Measurements from ENCODE around the gene TGFBR3. TPM values are rescaled to one million over a fixed set of nuclear protein-coding genes. Genes with fewer than 3 reads are reported as not detected.
A peak's percentile ranks its signal among the peaks of the same experiment; 100 is the strongest.

TGFBR3 gene
- total RNA-seq, 1 donor from 2014 or later: 37.9 TPM

- intact Hi-C loops (cut with DNase I): no loop called here
- DNase-seq: no peak
- peak; percentile 18 for ATAC-seq (ENCODE audit: poor library complexity)
Observed at GRCh38 chr1:91757763-91758460, 128.0 kb downstream of the TGFBR3 start.

DNA sequence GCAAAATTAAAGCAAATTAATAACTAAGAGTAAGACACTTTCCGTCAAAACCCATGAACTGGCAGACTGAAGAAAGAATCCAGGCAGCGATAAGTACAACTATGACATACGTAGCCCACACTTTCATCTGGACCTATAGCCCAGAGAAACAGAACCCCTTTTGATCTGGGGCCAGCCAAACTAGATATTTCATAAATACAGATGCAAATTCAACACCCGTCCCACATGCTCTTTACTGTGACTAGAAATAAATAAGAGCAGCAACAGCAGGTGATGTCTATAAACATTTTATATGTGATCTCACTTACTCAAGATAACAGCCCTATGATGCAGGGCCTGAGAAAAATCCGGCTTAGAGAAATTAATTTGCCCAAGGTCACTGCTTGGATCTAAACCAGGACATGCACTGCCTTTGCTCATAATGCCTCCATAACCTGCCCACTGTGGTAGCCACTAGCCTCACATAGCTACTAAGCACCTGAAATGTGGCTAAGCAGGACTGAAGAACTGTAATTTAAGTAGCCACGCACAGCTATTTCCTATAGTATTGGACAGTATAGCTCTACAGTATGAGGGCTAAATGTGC, 130.2 kb downstream of the TGFBR3 start:
- ATAC-seq (ENCODE audit: poor library complexity) (no peak), DNase-seq (no peak)
- intact Hi-C loops (cut with DNase I): no loop called here

DNA sequence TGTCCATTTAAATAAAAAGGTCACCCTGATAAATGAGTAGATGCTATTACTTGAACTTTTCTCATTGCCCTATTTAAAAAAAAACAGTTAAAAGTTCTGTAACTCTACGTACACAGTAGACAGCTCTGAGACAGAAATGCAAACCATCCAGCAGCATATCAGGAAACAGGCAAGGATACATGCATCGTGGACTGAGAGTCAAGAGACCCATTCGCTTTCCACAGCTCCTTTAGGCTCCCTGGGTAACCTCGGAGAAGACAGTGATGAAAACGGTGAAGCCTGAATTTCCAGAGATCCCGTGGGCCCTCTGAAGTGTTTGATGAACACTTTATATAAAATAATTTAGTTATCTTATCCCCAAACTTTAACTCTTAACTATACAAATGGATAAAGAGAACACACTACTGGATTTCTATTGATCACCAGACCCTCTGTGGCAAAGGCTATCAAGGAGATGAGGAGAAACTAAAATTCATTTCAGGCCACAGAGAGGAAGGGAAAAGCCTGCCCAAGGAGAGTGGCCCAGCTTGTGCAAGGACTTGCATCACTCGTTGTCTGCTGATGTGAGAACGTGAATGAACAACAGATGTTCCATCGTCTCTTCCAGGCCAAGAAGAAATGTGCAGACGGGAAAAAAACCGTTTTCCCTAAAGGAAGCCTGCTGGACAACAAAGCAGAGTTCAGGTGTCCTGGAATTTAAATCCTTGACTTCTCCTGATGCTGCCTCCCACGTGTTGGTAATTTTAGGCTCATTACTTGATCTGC, 131.0 kb downstream of the TGFBR3 start:
- intact Hi-C loops (cut with DNase I): no loop called here
- DNase-seq (peak; percentile 51), ATAC-seq (ENCODE audit: poor library complexity) (peak; percentile 55)

- DNase-seq (no peak), ATAC-seq (ENCODE audit: poor library complexity) (no peak)
- intact Hi-C loops (cut with DNase I): no loop called here
Observed at GRCh38 chr1:91754348-91754747, 131.6 kb downstream of the TGFBR3 start.

- intact Hi-C loops (cut with DNase I): no loop called here
- ATAC-seq (ENCODE audit: poor library complexity) (no peak), DNase-seq (no peak)
Observed at GRCh38 chr1:91753878-91754277, 132.1 kb downstream of the TGFBR3 start.

DNA sequence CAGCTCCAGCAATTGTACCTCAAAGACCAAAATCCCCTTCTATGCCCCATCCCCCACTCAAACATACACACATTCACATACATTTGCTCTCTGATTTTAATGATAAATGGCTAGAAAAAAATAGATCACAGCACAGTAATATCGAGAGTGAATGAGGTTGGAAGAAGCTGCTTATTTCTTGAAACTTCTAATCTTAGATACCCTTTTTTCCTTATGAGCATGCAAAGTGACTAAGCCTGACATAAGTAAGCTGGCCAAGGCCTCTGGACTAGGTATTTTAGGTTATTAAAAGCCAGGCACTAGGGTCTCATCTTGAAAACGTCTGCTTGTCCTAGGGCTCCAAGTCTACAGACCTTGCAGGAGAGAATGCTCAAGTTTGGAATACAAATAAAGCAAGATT, 133.6 kb downstream of the TGFBR3 start:
- DNase-seq (no peak), ATAC-seq (ENCODE audit: poor library complexity) (no peak)
- intact Hi-C loops (cut with DNase I): no loop called here

GRCh38 chr1:91751275-91751674, 134.7 kb downstream of the TGFBR3 start:
- DNase-seq (peak; percentile 55), ATAC-seq (ENCODE audit: poor library complexity) (peak; percentile 81)
- intact Hi-C loops (cut with DNase I): no loop called here

DNA sequence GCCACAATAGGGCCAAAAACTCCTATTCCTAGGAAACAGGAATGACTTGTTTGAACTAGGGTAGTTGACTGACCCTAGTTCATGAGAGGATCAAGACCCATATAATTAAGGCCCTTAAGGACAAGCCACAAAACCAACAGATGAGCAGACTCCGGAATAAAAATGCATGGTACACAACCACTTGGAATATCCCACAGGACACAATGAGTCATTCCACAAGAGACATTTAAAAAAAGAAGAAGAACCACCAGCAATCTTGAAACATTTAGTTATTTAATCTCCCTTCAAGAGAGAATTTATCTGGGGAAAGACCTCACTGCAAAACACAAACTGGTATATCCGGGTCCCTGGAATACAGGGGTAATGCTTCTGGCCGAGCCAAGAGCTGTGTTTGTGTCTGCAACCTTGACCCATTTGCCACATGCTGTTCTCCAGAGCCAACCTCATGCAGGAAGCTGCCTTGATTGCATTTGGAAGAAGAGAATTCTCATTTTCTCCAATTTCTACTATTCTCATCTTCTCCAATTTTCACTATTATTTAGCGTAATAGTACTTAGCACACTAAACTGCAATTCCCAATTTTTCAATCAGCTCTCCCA, 135.5 kb downstream of the TGFBR3 start:
- no peak for DNase-seq
- peak; percentile 32 for ATAC-seq (ENCODE audit: poor library complexity)
- intact Hi-C loops (cut with DNase I): no loop called here

DNA sequence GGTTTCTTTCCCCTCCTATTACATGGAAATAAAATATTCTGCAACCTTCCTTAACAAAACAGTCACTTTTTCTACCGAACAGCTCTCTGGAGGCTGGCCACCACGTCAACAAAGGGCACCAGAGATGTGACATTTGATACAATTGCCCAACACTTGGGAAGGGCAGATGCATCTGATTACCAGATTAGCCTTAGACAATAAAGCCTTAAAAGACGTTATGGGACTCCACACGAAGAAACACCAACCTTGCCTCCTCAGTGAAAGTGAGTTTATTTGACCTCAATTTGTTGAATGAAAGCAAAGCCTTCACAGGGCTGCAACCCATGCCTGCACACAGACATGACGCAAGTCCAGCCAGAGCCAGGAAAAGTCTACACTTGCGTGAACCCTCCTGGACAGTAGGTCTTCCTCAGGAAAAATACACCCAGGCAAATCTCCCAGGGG, 136.1 kb downstream of the TGFBR3 start:
- intact Hi-C loops (cut with DNase I): no loop called here
- DNase-seq (no peak), ATAC-seq (ENCODE audit: poor library complexity) (no peak)

- ATAC-seq (ENCODE audit: poor library complexity) (no peak), DNase-seq (no peak)
- intact Hi-C loops (cut with DNase I): no loop called here
Observed at GRCh38 chr1:91747666-91748065, 138.3 kb downstream of the TGFBR3 start.

GRCh38 chr1:91746728-91747338, 139.1 kb downstream of the TGFBR3 start:
- DNase-seq (no peak), ATAC-seq (ENCODE audit: poor library complexity) (no peak)
- intact Hi-C loops (cut with DNase I): no loop called here

- ATAC-seq (ENCODE audit: poor library complexity): no peak
Observed at GRCh38 chr1:91745640-91746373, 140.1 kb downstream of the TGFBR3 start.

DNA sequence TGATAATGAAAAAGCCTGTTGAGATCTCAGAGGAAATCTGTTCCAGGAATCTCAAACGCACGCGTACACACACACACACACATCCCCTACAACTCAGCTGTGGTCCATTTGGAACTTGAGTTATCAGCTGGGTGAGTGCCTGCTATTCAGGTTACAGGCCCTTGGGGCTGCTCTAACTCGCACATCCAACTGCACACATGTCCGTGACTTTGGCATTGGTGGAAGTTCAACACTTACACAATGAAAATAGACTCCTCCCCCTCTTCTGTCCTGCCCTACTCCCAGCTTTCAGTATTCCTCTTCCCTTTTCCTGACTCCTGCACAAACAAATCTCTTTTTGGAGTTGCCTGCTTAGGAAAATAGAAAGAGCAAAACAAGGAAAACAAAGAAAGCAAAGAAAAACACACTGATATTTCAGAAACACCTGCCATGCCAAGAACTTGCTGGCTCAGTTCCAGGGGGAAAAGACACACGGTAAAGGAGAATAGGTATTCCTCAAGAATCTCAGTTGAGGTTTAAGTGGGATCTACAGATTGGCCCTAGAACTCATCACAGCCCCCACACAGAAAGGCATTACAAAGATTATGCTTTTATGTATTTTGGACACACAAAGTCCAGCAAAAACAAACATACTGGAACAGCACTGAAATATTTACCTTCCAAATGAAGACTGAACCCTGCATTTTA, 140.9 kb downstream of the TGFBR3 start:
- intact Hi-C loops (cut with DNase I): no loop called here
- DNase-seq: peak; percentile 65
- peak; percentile 84 for ATAC-seq (ENCODE audit: poor library complexity)

More at GRCh38 chr1:91745640-91746373, 140.1 kb downstream of the TGFBR3 start:
- DNase-seq: no peak
- intact Hi-C loops (cut with DNase I): no loop called here

GRCh38 chr1:91742848-91743292, 143.1 kb downstream of the TGFBR3 start:
- peak; percentile 58 for DNase-seq
- intact Hi-C loops (cut with DNase I): no loop called here
- peak; percentile 35 for ATAC-seq (ENCODE audit: poor library complexity)

GRCh38 chr1:91741906-91742305, 144.0 kb downstream of the TGFBR3 start:
- intact Hi-C loops (cut with DNase I): no loop called here
- no peak for DNase-seq
- ATAC-seq (ENCODE audit: poor library complexity): no peak

- intact Hi-C loops (cut with DNase I): no loop called here
- DNase-seq: no peak
- no peak for ATAC-seq (ENCODE audit: poor library complexity)
Observed at GRCh38 chr1:91741301-91741700, 144.7 kb downstream of the TGFBR3 start.

GRCh38 chr1:91737650-91738049, 148.3 kb downstream of the TGFBR3 start:
- intact Hi-C loops (cut with DNase I): no loop called here
- ATAC-seq (ENCODE audit: poor library complexity) (no peak), DNase-seq (no peak)

Data from Right ventricle myocardium superior (tissue), 1 donor.